H1 (cell line): ENCODE results near the gene C19orf25. TPM values are rescaled to one million over a fixed set of nuclear protein-coding genes. Genes with fewer than 3 reads are reported as not detected.

Source experiments
- CTCF ChIA-PET: fragments of 300-600 bp; sonication (Branson Sonifier 250); formaldehyde crosslinking; loops from one replicate; lab custom pipeline; 2021; ENCODE audit not compliant: partially characterized antibody; lab: Charles Lee
- POLR2A ChIA-PET: fragments of 300-600 bp; sonication (Branson Sonifier 250); formaldehyde crosslinking; loops from one replicate; lab custom pipeline; 2021; ENCODE audit warnings: inconsistent platforms; ENCODE audit not compliant: partially characterized antibody; lab: Charles Lee
- DNase-seq, 2 experiments: peaks; one replicate each; pipeline versions ENCODE4 v3.0.0 to v3.0.0-alpha.2; 2010 to 2022; ENCODE audit warnings: low spot score in 2 of 2, low read depth in 1 of 2, mixed read lengths in 1 of 2
- FAIRE-seq: peaks from 2 replicates; lab custom pipeline; 2011; peaks lifted over from hg19 to GRCh38; lab: Jason Lieb, UNC
- H2AFZ ChIP-seq: 2 replicates; pipeline ENCODE4 v1.8.1; 2012; ENCODE audit warnings: low read length, inconsistent platforms
- H2AK5ac ChIP-seq: 2 replicates; pipeline ENCODE4 v1.6.1; 2013; ENCODE audit warnings: low read depth, low read length
- H2BK120ac ChIP-seq: replicated peaks from 2 replicates; pipeline ENCODE3; 2013; ENCODE audit warnings: low read depth, low read length, inconsistent platforms
- H2BK12ac ChIP-seq: 2 replicates; pipeline ENCODE4 v1.6.1; 2013; ENCODE audit warnings: low read depth, low read length
- H2BK15ac ChIP-seq: 2 replicates; pipeline ENCODE4 v1.6.1; 2013; ENCODE audit warnings: low read length
- H2BK20ac ChIP-seq: 2 replicates; pipeline ENCODE4 v1.6.1; 2013; ENCODE audit warnings: low read length
- H2BK5ac ChIP-seq: 2 replicates; pipeline ENCODE4 v1.6.1; 2013; ENCODE audit warnings: low read depth, low read length
- H3K14ac ChIP-seq: 2 replicates; pipeline ENCODE4 v1.6.1; 2013; ENCODE audit warnings: inconsistent platforms; ENCODE audit not compliant: insufficient read length
- H3K18ac ChIP-seq: 2 replicates; pipeline ENCODE4 v1.6.1; 2013; ENCODE audit warnings: low read length; ENCODE audit errors: extremely low read depth
- H3K23ac ChIP-seq: 2 replicates; pipeline ENCODE4 v1.6.1; 2013; ENCODE audit warnings: inconsistent platforms; ENCODE audit not compliant: insufficient read length
- H3K23me2 ChIP-seq: 2 replicates; pipeline ENCODE4 v1.6.1; 2013; ENCODE audit warnings: low read depth, low read length
- H3K27ac ChIP-seq: 2 replicates; pipeline ENCODE4 v1.6.1; 2011; ENCODE audit warnings: low read depth, low read length, inconsistent platforms
- H3K27me3 ChIP-seq, 4 experiments: replicated peaks in 1 of 4; 1 replicate in 1 of 4; 2 replicates in 3 of 4; pipeline versions ENCODE4 v1.6.1 to v1.8.1; 2011 to 2013; ENCODE audit warnings: low read length in 3 of 4, mild to moderate bottlenecking in 3 of 4, inconsistent platforms in 2 of 4, mixed read lengths in 2 of 4, moderate library complexity in 1 of 4; ENCODE audit not compliant: control insufficient read depth in 3 of 4, insufficient read depth in 3 of 4; ENCODE audit errors: extremely low read depth in 1 of 4
- H3K36me3 ChIP-seq, 4 experiments: 2 replicates each; pipeline versions ENCODE4 v1.6.1 to v1.8.1; 2011 to 2013; ENCODE audit warnings: mild to moderate bottlenecking in 4 of 4, low read length in 3 of 4, moderate library complexity in 2 of 4, control low read depth in 1 of 4, inconsistent platforms in 1 of 4; ENCODE audit not compliant: insufficient read depth in 4 of 4, control insufficient read depth in 2 of 4
- H3K4ac ChIP-seq: replicated peaks from 2 replicates; pipeline ENCODE3; 2013; ENCODE audit warnings: low read length, low read depth, mixed read lengths, inconsistent platforms; ENCODE audit not compliant: insufficient read length
- H3K4me1 ChIP-seq, 4 experiments: replicated peaks in 1 of 4; 1 replicate in 1 of 4; 2 replicates in 3 of 4; pipeline versions ENCODE4 v1.6.1 to v1.8.1; 2011 to 2013; ENCODE audit warnings: low read length in 3 of 4, inconsistent platforms in 2 of 4, mixed read lengths in 1 of 4; ENCODE audit not compliant: insufficient read depth in 4 of 4, control insufficient read depth in 3 of 4
- H3K4me2 ChIP-seq, 2 experiments: 2 replicates each; pipeline versions ENCODE4 v1.6.1 to v1.8.1; 2011 to 2013; ENCODE audit warnings: low read depth in 2 of 2, low read length in 2 of 2, control low read depth in 1 of 2, inconsistent platforms in 1 of 2, mild to moderate bottlenecking in 1 of 2; ENCODE audit not compliant: insufficient read depth in 1 of 2
- H3K4me3 ChIP-seq, 4 experiments: fragments of 200-600, 300-600 bp in 1 of 4; sonication (generic), shearing (Covaris generic), sonication (Bioruptor Twin) in 1 of 4; 2 replicates each; pipeline versions ENCODE4 v1.5.1 to v1.8.1; 2011 to 2016; ENCODE audit warnings: low read length in 4 of 4, low read depth in 3 of 4, control low read depth in 2 of 4, inconsistent platforms in 2 of 4, mild to moderate bottlenecking in 2 of 4, mixed read lengths in 1 of 4, moderate library complexity in 1 of 4; ENCODE audit not compliant: insufficient read depth in 2 of 4; ENCODE audit errors: extremely low read depth in 1 of 4
- H3K56ac ChIP-seq: replicated peaks from 2 replicates; pipeline ENCODE3; 2013; ENCODE audit warnings: low read depth, mild to moderate bottlenecking, mixed read lengths, low read length, inconsistent platforms; ENCODE audit not compliant: insufficient read length
- H3K79me1 ChIP-seq: 2 replicates; pipeline ENCODE4 v1.6.1; 2013; ENCODE audit warnings: low read depth, low read length, control low read depth
- H3K79me2 ChIP-seq, 2 experiments: 2 replicates each; pipeline versions ENCODE4 v1.6.1 to v1.8.1; 2012 to 2013; ENCODE audit warnings: low read length in 2 of 2, mild to moderate bottlenecking in 2 of 2, inconsistent platforms in 1 of 2; ENCODE audit not compliant: insufficient read depth in 2 of 2, control insufficient read depth in 1 of 2
- H3K9ac ChIP-seq, 4 experiments: replicated peaks in 1 of 4; 1 replicate in 1 of 4; 2 replicates in 3 of 4; pipeline versions ENCODE4 v1.6.1 to v1.8.1; 2011 to 2013; ENCODE audit warnings: low read depth in 3 of 4, low read length in 3 of 4, control low read depth in 2 of 4, mild to moderate bottlenecking in 2 of 4, moderate library complexity in 2 of 4, inconsistent platforms in 1 of 4; ENCODE audit errors: extremely low read depth in 1 of 4
- H3K9me3 ChIP-seq, 2 experiments: 2 replicates each; pipeline versions ENCODE4 v1.6.1 to v1.8.1; 2012 to 2013; ENCODE audit warnings: mild to moderate bottlenecking in 2 of 2, moderate library complexity in 2 of 2, control low read depth in 1 of 2, inconsistent platforms in 1 of 2, low read depth in 1 of 2, low read length in 1 of 2, mixed read lengths in 1 of 2; ENCODE audit not compliant: insufficient read depth in 2 of 2
- H4K20me1 ChIP-seq, 2 experiments: replicated peaks in 1 of 2; 2 replicates each; pipeline versions ENCODE3 to v1.8.1; 2011 to 2013; ENCODE audit warnings: inconsistent platforms in 2 of 2, low read length in 2 of 2, mild to moderate bottlenecking in 1 of 2; ENCODE audit not compliant: insufficient read depth in 2 of 2, control insufficient read depth in 1 of 2
- H4K5ac ChIP-seq: 2 replicates; pipeline ENCODE4 v1.6.1; 2013; ENCODE audit warnings: low read length, low read depth, mixed read lengths, inconsistent platforms; ENCODE audit not compliant: insufficient read length
- H4K8ac ChIP-seq: 2 replicates; pipeline ENCODE4 v1.8.0; 2013; ENCODE audit warnings: mild to moderate bottlenecking, moderate library complexity, low read length, inconsistent platforms; ENCODE audit not compliant: insufficient read depth; ENCODE audit errors: extremely low read depth
- H4K91ac ChIP-seq: replicated peaks from 2 replicates; pipeline ENCODE3; 2013; ENCODE audit warnings: low read length, mixed read lengths, inconsistent platforms; ENCODE audit not compliant: insufficient read length
- CHD2 ChIP-seq: IDR thresholded peaks from 2 replicates; pipeline ENCODE4 v1.6.1; 2012; ENCODE audit warnings: low read length, improper control_type of control experiment
- GABPA ChIP-seq: IDR thresholded peaks from 2 replicates; pipeline ENCODE4 v1.6.1; 2011; ENCODE audit warnings: mild to moderate bottlenecking, low read length, moderate library complexity, borderline replicate concordance; ENCODE audit not compliant: insufficient read depth
- HDAC6 ChIP-seq: IDR thresholded peaks from one replicate; pipeline ENCODE4 v1.7.1; 2012; ENCODE audit warnings: low read depth, mild to moderate bottlenecking, inconsistent platforms, low read length, moderate library complexity
- POLR2A ChIP-seq, 2 experiments: IDR thresholded peaks; 1 replicate in 1 of 2; 2 replicates in 1 of 2; pipeline ENCODE4 v1.6.1; 2011; ENCODE audit warnings: low read depth in 2 of 2, low read length in 2 of 2, mild to moderate bottlenecking in 2 of 2; ENCODE audit errors: control extremely low read depth in 1 of 2
- RBBP5 ChIP-seq: IDR thresholded peaks from 2 replicates; pipeline ENCODE4 v1.7.1; 2012; ENCODE audit warnings: low read depth, mild to moderate bottlenecking, inconsistent platforms, low read length, moderate library complexity, borderline replicate concordance
- RXRA ChIP-seq: IDR thresholded peaks from 2 replicates; pipeline ENCODE4 v1.6.1; 2011; ENCODE audit warnings: low read depth, mild to moderate bottlenecking, low read length, moderate library complexity; ENCODE audit not compliant: insufficient read depth
- SP1 ChIP-seq: IDR thresholded peaks from 2 replicates; pipeline ENCODE4 v1.6.1; 2011; ENCODE audit warnings: low read depth, low read length
- TAF7 ChIP-seq: optimal IDR thresholded peaks from 2 replicates; pipeline ENCODE3; 2011; ENCODE audit warnings: low read depth, mild to moderate bottlenecking, inconsistent platforms, low read length, moderate library complexity, borderline replicate concordance
- TEAD4 ChIP-seq: IDR thresholded peaks from 2 replicates; pipeline ENCODE4 v1.6.1; 2012; ENCODE audit warnings: low read depth, low read length, inconsistent platforms, mixed read lengths
- WGBS, 2 experiments: shearing (Covaris generic) in 1 of 2; methylation state at CpG; one replicate each; pipeline versions ENCODE4 v1.1.6 to v1.1.7; 2013 to 2015; ENCODE audit warnings: low lambda C conversion rate in 2 of 2, mixed read lengths in 2 of 2, inconsistent platforms in 1 of 2, low coverage in 1 of 2, missing lambda C conversion rate in 1 of 2; ENCODE audit not compliant: insufficient replicate concordance in 2 of 2, insufficient coverage in 1 of 2, insufficient read length in 1 of 2; ENCODE audit errors: extremely low coverage in 1 of 2, missing lambda C conversion rate in 1 of 2; 5-methylcytosine and 5-hydroxymethylcytosine counted together
- polyA plus RNA-seq, 7 experiments: library from polyadenylated mRNA; depleted of rRNA in 3 of 7; stranded (reverse) in 5 of 7; unstranded in 2 of 7; fragments of >200 nt in 5 of 7; fragments of 200-250 nt in 2 of 7; gene quantifications; 1 replicate in 5 of 7; 2 replicates in 1 of 7; 4 replicates in 1 of 7; pipeline versions ENCODE4 v1.2.1 to v1.2.3, GENCODE V29; 2011 to 2013; ENCODE audit warnings: missing spikeins in 2 of 7, mixed read lengths in 2 of 7
- total RNA-seq: library from RNA; stranded (reverse); fragmentation: NEBNext Ultra II Directional; extraction: Animal tissue kit (Norgen Biotek cat#: 25700); gene quantifications from 2 replicates; pipeline ENCODE4 v1.2.1, GENCODE V29; 2021
- TF ChIP-seq, protein P1 (sequence below): IDR thresholded peaks from 2 replicates; pipeline ENCODE4 v1.6.1; 2012; ENCODE audit warnings: inconsistent platforms

Gene C19orf25
- total and polyA plus RNA-seq, 2 of the 8 experiments (the other 6 are each of a cell fraction or from before 2014, with no cell fraction given), result 41.3 to 67.4 TPM

DNA sequence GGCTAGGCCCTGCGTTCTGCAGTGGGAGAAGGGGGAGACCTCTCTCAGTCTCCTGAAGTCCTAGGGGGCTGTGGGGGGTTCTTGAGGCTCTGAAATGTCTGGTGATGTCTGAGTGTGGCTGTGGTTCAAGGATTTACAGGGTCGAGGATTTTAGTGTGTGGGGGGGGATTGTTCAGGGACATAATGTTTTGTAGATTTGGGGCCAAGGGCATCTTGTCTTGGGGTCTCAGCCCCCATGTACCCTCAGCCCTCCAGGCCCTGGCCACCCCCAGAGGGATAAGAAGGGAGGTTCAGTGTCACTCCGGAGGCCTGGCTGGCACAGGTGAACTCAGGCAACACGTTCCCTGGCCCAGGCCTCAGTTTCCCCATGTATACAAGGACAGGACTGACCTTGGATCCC, 31.5 kb downstream of the C19orf25 start:
- no peak overlapping the region for H4K8ac ChIP-seq
- H3K56ac ChIP-seq, result no peak overlapping the region
- WGBS, 2 experiments, result 36% methylated on average over 4 of the region's 4 CpGs; no CpG with 5 or more reads in 1 of the 2 experiments
- DNase-seq, result no peak
- CTCF ChIA-PET, result interaction anchor here (1.1 to 4.3 kb wide), 4 partner anchors 11 to 34 kb away, joined by 4 to 26 read pairs (median 6); no protein-coding TSS in a partner anchor
- H4K20me1 ChIP-seq, result peaks cover 12 to 14% of the 10 kb centered on the region in 2 experiments
- no peak overlapping the region for H2BK15ac ChIP-seq
- H2BK20ac ChIP-seq, result no peak overlapping the region
- H3K23ac ChIP-seq, result no peak overlapping the region
- H3K9me3 ChIP-seq, result no peaks in the 10 kb centered on the region
- no peak overlapping the region for H2AK5ac ChIP-seq
- FAIRE-seq, result no peak
- no peaks in the 10 kb centered on the region for H3K79me2 ChIP-seq
- no peak overlapping the region for H4K5ac ChIP-seq
- H2BK12ac ChIP-seq, result no peak overlapping the region
- no peak overlapping the region for H2BK120ac ChIP-seq
- H3K79me1 ChIP-seq, result no peaks in the 10 kb centered on the region
- no peak overlapping the region for H3K4me2 ChIP-seq
- no peak overlapping the region for H3K14ac ChIP-seq
- H3K27me3 ChIP-seq, result peaks cover 34 to 55% (median 52%) of the 10 kb centered on the region in 4 experiments
- no peak overlapping the region for H3K27ac ChIP-seq
- no peak overlapping the region for H4K91ac ChIP-seq
- H3K4me1 ChIP-seq, result peaks cover 0 to 33% (median 19%) of the 10 kb centered on the region in 4 experiments; a peak in 6 of 7 replicates
- no peak overlapping the region for H2AFZ ChIP-seq
- POLR2A ChIA-PET, result interaction anchor here (0.7 to 1.9 kb wide), 5 partner anchors 18 to 204 kb away, joined by 3 to 6 read pairs (median 3); partner anchors contain the start of gene CIRBP
- H3K9ac ChIP-seq, result no peak overlapping the region
- H3K4me3 ChIP-seq, result no peak overlapping the region; a peak in 1 of 8 replicates
- H3K23me2 ChIP-seq, result peaks cover 4% of the 10 kb centered on the region; the same call in 1 of the 2 replicates
- H3K18ac ChIP-seq, result no peak overlapping the region
- no peak overlapping the region for H2BK5ac ChIP-seq
- H3K4ac ChIP-seq, result no peak overlapping the region
- peaks cover 0 to 2% (median under 1%) of the 10 kb centered on the region in 4 experiments; a peak in 1 of 8 replicates for H3K36me3 ChIP-seq
- no peak for TF ChIP-seq POLR2A (IDR thresholded peaks at IDR 0.05; ENCODE audit: control extremely low read depth in 1 of 2, low read depth in 2 of 2, low read length in 2 of 2)
- TF ChIP-seq HDAC6, result no peak
- TF ChIP-seq SP1, result no peak
- TF ChIP-seq TEAD4, result no peak
- no peak for TF ChIP-seq CHD2
- no peak for TF ChIP-seq TAF7
- TF ChIP-seq, protein P1, sequence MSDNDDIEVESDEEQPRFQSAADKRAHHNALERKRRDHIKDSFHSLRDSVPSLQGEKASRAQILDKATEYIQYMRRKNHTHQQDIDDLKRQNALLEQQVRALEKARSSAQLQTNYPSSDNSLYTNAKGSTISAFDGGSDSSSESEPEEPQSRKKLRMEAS, result no peak
- no peak for TF ChIP-seq GABPA
- no peak for TF ChIP-seq RXRA
- TF ChIP-seq RBBP5, result no peak
